DND-41 (cell line): ENCODE measurements around the gene ADARB2.

Source experiments
- CTCF ChIP-seq: IDR thresholded peaks from 2 replicates; pipeline ENCODE4 v1.5.1; 2012; ENCODE audit warnings: borderline replicate concordance, low read length, moderate library complexity, mild to moderate bottlenecking; ENCODE audit not compliant: poor library complexity, severe bottlenecking; ENCODE audit errors: extremely low read depth
- EZH2 ChIP-seq: IDR thresholded peaks from 3 replicates; pipeline ENCODE4 v1.6.1; 2012; ENCODE audit warnings: borderline replicate concordance, low read depth, mild to moderate bottlenecking, moderate library complexity, low read length, inconsistent platforms; ENCODE audit not compliant: severe bottlenecking

- TF ChIP-seq CTCF (no peak), EZH2 (no peak)
Observed at GRCh38 chr10:1508096-1508495, 229.2 kb downstream of the ADARB2 start.
